Activated T-cell treated with anti-CD3 and anti-CD28 coated beads, Interleukin-2, amount 50 U/mL, for 72 hours (primary cell): Measurements from ENCODE around the gene CELSR3. TPM values are rescaled to one million over a fixed set of nuclear protein-coding genes. Genes with fewer than 3 reads are reported as not detected.
A peak's percentile ranks its signal among the peaks of the same experiment; 100 is the strongest.

Source experiments
- ATAC-seq, 2 donors: fragments of 150-1000 bp; cut with Tn5 transposase; replicated peaks in 1 of 2; 2 replicates each; pipeline ENCODE4 v1.10.0; 2021; ENCODE audit warnings: moderate library complexity in 2 of 2, mild to moderate bottlenecking in 1 of 2
- DNase-seq, 2 donors: peaks; one replicate each; pipeline ENCODE4 v3.0.0; 2021 to 2022; ENCODE audit warnings: mixed read lengths in 1 of 2
- H3K27ac Mint-ChIP-seq: one replicate; pipeline ENCODE4 v1.8.0; 2022; ENCODE audit warnings: mild to moderate bottlenecking, moderate library complexity, mixed read lengths
- H3K27me3 Mint-ChIP-seq: one replicate; pipeline ENCODE4 v1.8.0; 2022; ENCODE audit warnings: low read depth, mixed read lengths
- H3K36me3 Mint-ChIP-seq, 2 donors: one replicate each; pipeline ENCODE4 v1.8.0; 2022; ENCODE audit warnings: mixed read lengths in 2 of 2, mild to moderate bottlenecking in 1 of 2; ENCODE audit not compliant: insufficient read depth in 2 of 2
- H3K4me1 Mint-ChIP-seq: one replicate; pipeline ENCODE4 v1.8.0; 2022; ENCODE audit warnings: low read depth, mixed read lengths
- H3K4me3 Mint-ChIP-seq, 2 donors: one replicate each; pipeline ENCODE4 v1.8.0; 2022; ENCODE audit warnings: mild to moderate bottlenecking in 2 of 2, mixed read lengths in 2 of 2, moderate library complexity in 2 of 2
- H3K9me3 Mint-ChIP-seq, 2 donors: one replicate each; pipeline ENCODE4 v1.8.0; 2022; ENCODE audit warnings: mixed read lengths in 2 of 2
- total RNA-seq, 2 donors: library from RNA; stranded (reverse); gene quantifications; one replicate each; pipeline ENCODE4 v1.2.3, GENCODE V29; 2022

Gene CELSR3
- total RNA-seq, 2 donors from 2014 or later: 14.2 to 17.4 TPM

DNA sequence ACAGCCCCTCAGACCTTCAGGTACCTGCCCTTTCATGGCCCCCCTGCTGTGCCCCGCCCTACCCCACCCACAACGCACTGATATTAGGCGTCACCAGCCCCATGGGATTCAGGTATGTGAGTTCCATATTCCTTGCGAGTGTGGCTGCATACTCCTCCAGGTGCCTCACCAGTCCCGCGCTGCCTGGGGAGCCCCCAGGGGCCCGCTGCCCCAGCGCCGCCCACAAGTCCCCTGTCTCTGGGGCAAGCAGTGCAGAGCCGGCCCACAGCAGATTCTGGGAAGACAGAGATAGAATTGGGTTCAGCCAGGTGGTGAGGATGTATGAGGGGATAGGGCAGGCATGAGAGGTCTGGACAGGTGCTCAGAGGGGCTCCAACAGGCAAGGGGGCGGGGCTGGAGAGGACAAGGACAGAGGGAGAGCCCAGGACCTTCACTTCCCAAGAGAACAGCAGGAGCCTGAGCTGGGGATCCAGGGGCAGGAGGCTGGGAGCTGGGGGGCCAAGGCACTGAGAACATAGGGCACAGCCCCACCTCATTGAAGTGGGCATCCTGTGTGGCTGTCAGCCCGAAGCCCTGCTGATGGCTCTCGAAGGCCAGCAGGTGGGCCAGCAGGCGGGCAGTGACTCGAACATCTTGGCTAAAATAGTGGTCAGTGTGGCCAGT lies 14.4 kb downstream of the CELSR3 start:
- ATAC-seq (no peak), DNase-seq (no peak)
- no peak overlapping the region for H3K27ac Mint-ChIP-seq
- H3K9me3 Mint-ChIP-seq: no peaks in the 10 kb centered on the region
- no peak overlapping the region for H3K4me3 Mint-ChIP-seq
- H3K4me1 Mint-ChIP-seq: no peaks in the 10 kb centered on the region
- peaks cover 0 to 1% of the 10 kb centered on the region in 2 donors for H3K36me3 Mint-ChIP-seq
- H3K27me3 Mint-ChIP-seq: no peaks in the 10 kb centered on the region

DNA sequence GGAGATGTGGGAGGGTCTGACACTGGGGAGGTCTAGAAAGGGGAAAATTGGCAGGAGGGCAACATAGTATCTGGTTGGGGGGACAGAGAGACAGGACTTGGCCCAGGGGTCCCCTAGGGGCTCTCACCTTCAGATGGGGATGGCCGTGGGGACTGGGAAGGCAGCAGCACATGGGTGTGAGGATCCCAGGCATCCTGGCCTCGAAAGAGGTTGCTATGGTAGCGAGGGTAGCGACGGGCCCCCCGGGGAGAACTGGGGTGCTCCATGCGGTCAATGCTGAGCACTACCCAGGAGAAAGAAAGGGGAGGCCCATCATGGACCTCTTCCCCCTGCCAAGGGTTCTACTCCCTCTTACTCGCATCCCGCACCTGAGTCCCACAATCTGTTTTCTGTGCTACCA lies 15.0 kb downstream of the CELSR3 start:
- Mint-ChIP-seq H3K4me1 (no peaks in the 10 kb centered on the region), H3K36me3 (peaks cover 0 to 1% of the 10 kb centered on the region in 2 donors), H3K9me3 (no peaks in the 10 kb centered on the region), H3K4me3 (no peak overlapping the region), H3K27ac (no peak overlapping the region), H3K27me3 (no peaks in the 10 kb centered on the region)
- ATAC-seq (no peak), DNase-seq (no peak)

- Mint-ChIP-seq H3K27ac (no peak overlapping the region), H3K36me3 (peaks cover 0 to 5% of the 10 kb centered on the region in 2 donors), H3K9me3 (no peaks in the 10 kb centered on the region), H3K4me3 (no peak overlapping the region), H3K4me1 (no peaks in the 10 kb centered on the region), H3K27me3 (no peaks in the 10 kb centered on the region)
- DNase-seq (no peak), ATAC-seq (no peak)
Measured at GRCh38 chr3:48644898-48645760, 17.6 kb downstream of the CELSR3 start.

DNA sequence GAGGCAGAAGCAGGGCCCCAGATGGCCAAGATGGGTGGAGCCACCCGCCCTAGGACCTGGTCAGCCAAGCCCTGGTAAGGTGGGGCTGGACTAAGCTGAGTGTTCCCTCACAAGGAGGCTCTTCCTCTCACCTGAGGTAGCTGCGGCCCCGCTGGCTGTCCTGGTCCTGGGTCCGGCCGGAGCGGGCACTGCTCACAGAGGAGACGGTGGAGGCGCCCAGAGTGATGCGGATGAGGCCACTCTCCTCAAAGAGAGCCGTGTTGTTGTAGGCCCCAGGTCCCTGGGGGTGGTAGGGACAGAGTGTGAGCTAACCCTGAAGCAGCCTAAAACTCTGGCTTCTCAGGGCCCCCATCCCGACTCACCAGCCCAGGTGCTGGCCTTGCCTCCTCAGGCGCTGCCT lies 20.1 kb downstream of the CELSR3 start:
- DNase-seq (no peak), ATAC-seq (no peak)
- no peaks in the 10 kb centered on the region for H3K4me1 Mint-ChIP-seq
- H3K9me3 Mint-ChIP-seq: no peaks in the 10 kb centered on the region
- no peak overlapping the region for H3K4me3 Mint-ChIP-seq
- no peaks in the 10 kb centered on the region for H3K27me3 Mint-ChIP-seq
- no peak overlapping the region for H3K27ac Mint-ChIP-seq
- peaks cover 0 to 5% of the 10 kb centered on the region in 2 donors for H3K36me3 Mint-ChIP-seq

DNA sequence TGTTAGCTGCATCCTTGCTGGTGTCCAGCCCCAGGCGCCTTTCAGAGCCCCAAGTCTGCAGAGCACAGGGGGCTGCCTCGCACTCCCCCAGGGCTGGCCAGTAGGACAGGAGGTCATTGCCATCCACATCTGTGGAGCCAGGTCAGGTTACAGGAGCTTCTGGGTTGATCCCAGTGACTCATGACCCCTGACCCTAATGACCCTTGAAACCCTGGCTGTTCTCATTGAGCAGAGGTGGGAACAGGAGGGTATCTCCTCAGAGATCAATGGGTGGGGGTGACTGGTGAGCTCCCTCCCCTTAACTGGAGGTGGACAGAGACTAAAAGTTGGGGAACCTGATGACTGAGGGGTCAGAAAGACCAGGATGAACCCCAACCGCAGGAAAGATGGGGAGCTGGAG lies 21.3 kb downstream of the CELSR3 start:
- H3K27me3 Mint-ChIP-seq: no peaks in the 10 kb centered on the region
- H3K36me3 Mint-ChIP-seq: peaks cover 0 to 5% of the 10 kb centered on the region in 2 donors
- no peak overlapping the region for H3K27ac Mint-ChIP-seq

DNA sequence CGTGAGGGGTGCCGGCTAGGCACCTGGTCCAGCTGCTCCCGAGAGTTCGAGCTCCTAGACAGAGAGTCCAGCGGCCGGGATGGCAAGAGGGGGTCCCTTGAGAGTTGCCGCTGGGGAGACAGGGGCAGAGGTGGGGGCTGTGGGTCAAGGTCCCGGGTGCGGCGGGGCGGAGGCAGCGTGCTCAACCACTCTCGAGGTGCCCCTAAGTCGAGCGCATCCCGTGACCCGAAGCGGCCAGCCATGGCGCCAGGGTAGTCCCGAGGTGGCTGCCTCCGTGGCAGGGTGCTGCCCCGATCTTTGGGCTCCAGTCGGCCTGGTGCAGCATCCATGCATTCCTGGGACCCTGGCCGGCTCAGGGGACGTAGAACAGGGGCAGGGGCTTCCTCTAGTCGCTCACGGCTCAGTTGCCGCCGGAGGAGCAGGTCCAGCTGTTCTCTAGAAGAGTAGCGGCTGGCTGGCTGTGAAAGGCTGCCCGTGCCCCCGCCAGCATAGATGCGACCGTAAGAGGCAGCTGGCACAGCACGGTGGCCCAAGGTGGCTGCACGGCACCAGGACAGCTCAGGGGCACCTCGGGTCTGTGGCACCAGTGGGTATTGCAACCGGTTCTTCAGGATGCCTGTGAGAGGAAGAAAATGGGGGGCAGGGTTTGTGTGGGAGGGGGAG lies 22.6 kb downstream of the CELSR3 start:
- Mint-ChIP-seq H3K36me3 (peaks cover 0 to 5% of the 10 kb centered on the region in 2 donors), H3K27ac (no peak overlapping the region), H3K4me3 (no peak overlapping the region), H3K9me3 (no peaks in the 10 kb centered on the region), H3K27me3 (no peaks in the 10 kb centered on the region), H3K4me1 (peaks cover 13% of the 10 kb centered on the region)
- DNase-seq: no peak
- no peak for ATAC-seq

More for the DNA sequence above, 21.3 kb downstream of the CELSR3 start:
- ATAC-seq (no peak), DNase-seq (no peak)
- H3K4me3 Mint-ChIP-seq: no peak overlapping the region
- H3K9me3 Mint-ChIP-seq: no peaks in the 10 kb centered on the region
- H3K4me1 Mint-ChIP-seq: peaks cover 6% of the 10 kb centered on the region

DNA sequence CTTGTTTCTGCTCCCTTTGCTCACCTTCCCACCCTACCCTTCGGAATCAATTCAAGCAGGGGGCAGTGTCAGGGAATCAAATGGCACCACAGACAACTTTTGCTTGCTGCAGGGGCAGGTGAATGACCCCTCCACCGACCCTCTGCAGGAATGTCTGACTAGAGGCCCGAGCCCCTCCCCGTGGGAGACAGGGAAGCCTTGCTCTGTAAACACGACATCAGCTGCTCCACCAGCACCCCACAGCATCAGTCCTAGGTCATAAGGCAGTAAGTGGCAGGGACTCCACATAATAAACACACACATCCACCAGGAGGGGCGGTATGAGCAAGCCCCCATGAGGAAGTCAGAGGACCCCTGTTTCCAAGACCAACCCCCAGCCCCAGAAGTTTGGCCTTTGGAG lies 25.4 kb downstream of the CELSR3 start:
- Mint-ChIP-seq H3K27ac (no peak overlapping the region), H3K4me3 (peak overlapping the region in 1 of 2 donors; percentile 56)
- no peak for DNase-seq

DNA sequence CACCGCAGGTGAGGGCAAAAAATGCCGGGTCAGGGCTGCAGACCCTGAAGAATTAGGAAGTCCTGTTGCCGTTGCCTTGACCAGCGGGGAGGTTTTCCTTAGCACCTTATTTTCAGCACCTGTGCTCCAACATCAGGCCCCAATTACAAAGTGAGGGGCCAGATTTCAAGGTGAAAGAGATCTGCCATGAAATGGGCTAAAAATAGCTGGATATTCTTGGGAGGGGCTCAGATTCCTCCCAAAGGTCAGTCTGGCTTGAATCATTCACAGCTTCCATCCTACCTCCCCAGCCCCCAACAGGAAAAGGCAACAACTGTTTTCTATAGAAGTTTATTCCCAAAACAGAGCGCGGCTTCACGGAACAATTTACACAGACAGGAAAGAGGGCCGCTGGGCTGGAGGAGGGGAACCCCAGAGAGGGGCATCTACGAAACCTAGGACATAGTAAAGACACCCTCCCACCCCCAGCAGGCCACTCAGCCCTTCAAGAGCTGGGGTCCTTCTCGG lies 26.5 kb downstream of the CELSR3 start:
- ATAC-seq (no peak), DNase-seq (no peak)
- no peaks in the 10 kb centered on the region for H3K27me3 Mint-ChIP-seq
- peaks cover 0 to 2% of the 10 kb centered on the region in 2 donors for H3K36me3 Mint-ChIP-seq
- H3K9me3 Mint-ChIP-seq: no peaks in the 10 kb centered on the region
- H3K4me1 Mint-ChIP-seq: peaks cover 26% of the 10 kb centered on the region
- peak overlapping the region; percentile 89 to 94 for H3K4me3 Mint-ChIP-seq
- no peak overlapping the region for H3K27ac Mint-ChIP-seq

More for the DNA sequence above, 25.4 kb downstream of the CELSR3 start:
- Mint-ChIP-seq H3K27me3 (no peaks in the 10 kb centered on the region), H3K36me3 (peaks cover 0 to 5% of the 10 kb centered on the region in 2 donors), H3K9me3 (no peaks in the 10 kb centered on the region), H3K4me1 (peaks cover 26% of the 10 kb centered on the region)
- ATAC-seq: no peak

- Mint-ChIP-seq H3K4me3 (peak within 1 kb of the TSS; percentile 89 to 94), H3K27me3 (no peaks in the 10 kb centered on the region), H3K27ac (peak within 1 kb of the TSS; percentile 88), H3K9me3 (no peaks in the 10 kb centered on the region), H3K36me3 (peaks cover 0 to 2% of the 10 kb centered on the region in 2 donors), H3K4me1 (peaks cover 26% of the 10 kb centered on the region)
- DNase-seq (peak; percentile 97 to 98), ATAC-seq (peak; percentile 94)
Measured at GRCh38 chr3:48635222-48636021, 27.3 kb downstream of the CELSR3 start, which contains the start of gene SLC26A6. SLC26A6 (minus strand) TSS chr3:48635461; CDS start chr3:48635393, 68 bp downstream.

DNA sequence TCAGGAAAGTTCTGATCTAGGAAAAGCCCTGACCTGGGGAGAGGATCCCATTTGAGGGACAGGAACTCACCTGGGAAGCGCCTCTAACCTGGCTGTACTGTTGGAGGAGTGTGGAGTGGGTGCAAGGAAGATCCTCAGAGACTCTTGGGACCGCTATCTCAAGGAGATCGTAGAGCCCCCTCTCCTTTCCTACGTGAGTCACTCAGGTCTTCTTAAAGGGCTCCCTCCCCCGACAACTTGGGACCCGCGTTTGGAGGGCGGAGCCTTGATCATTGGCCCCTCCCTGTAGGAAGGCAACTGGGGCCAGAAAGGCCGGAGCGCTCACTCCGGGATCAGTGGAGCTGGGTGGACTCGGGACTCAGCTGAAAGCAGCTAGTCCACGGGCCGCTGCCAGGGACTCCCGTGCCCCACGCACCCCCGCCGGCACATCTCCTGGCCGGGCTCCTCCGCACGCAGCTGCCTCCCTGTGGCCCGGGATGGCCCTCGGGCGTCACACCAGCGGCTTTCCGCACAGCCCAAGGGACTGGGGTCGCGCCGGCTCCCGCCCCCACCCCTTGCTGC lies 27.9 kb downstream of the CELSR3 start:
- Mint-ChIP-seq H3K36me3 (peaks cover 0 to 2% of the 10 kb centered on the region in 2 donors), H3K27me3 (no peaks in the 10 kb centered on the region), H3K27ac (no peak overlapping the region)

DNA sequence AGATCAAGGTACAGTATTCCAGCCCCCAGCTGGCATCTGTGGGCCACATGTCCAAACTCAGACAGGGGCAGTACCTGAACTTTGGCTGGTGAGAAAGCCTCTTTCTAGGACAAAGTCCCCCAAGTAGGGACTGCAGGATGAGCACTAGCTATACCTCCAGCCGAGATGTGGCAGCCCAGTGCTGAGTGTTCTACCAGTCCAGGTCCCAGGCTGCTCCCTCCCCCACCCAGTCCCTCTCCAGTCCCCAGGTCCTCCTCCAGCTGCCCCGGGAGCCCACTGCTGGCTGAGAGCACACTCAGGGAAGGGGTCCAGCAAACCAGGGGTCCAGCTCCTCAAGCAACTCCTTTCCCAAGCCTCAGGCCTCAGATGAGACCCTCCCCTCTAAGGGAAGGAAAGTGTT lies 28.9 kb downstream of the CELSR3 start:
- peak overlapping the region; percentile 89 to 94 for H3K4me3 Mint-ChIP-seq
- H3K27me3 Mint-ChIP-seq: no peaks in the 10 kb centered on the region
- peaks cover 0 to 7% of the 10 kb centered on the region in 2 donors for H3K36me3 Mint-ChIP-seq
- H3K4me1 Mint-ChIP-seq: peaks cover 26% of the 10 kb centered on the region
- H3K27ac Mint-ChIP-seq: no peak overlapping the region
- H3K9me3 Mint-ChIP-seq: no peaks in the 10 kb centered on the region
- ATAC-seq (no peak), DNase-seq (no peak)

More for the DNA sequence above, 27.9 kb downstream of the CELSR3 start:
- DNase-seq: peak; percentile 55 to 56
- ATAC-seq: peak; percentile 10 to 18
- Mint-ChIP-seq H3K4me1 (peaks cover 26% of the 10 kb centered on the region), H3K9me3 (no peaks in the 10 kb centered on the region), H3K4me3 (peak overlapping the region; percentile 89 to 94)

- no peaks in the 10 kb centered on the region for H3K27me3 Mint-ChIP-seq
- peaks cover 0 to 7% of the 10 kb centered on the region in 2 donors for H3K36me3 Mint-ChIP-seq
- no peaks in the 10 kb centered on the region for H3K9me3 Mint-ChIP-seq
- no peak for ATAC-seq
- no peak overlapping the region for H3K27ac Mint-ChIP-seq
- peaks cover 26% of the 10 kb centered on the region for H3K4me1 Mint-ChIP-seq
- H3K4me3 Mint-ChIP-seq: peak overlapping the region in 1 of 2 donors; percentile 89
- no peak for DNase-seq
Measured at GRCh38 chr3:48633256-48633655, 29.4 kb downstream of the CELSR3 start.
